ENCODE measurements around the gene ATP10A. TPM values are rescaled to one million over a fixed set of nuclear protein-coding genes. Genes with fewer than 3 reads are reported as not detected.
A peak's percentile ranks its signal among the peaks of the same experiment; 100 is the strongest.

The ATP10A gene
- total RNA-seq, 1 donor from 2014 or later = 0.22 TPM

- DNase-seq (ENCODE audit: low spot score in 2 of 2, unreplicated experiment in 2 of 2) = no peak
- no peak for TF ChIP-seq CTCF (IDR thresholded peaks at IDR 0.05; ENCODE audit: unreplicated experiment)
- no peaks in the 10 kb centered on the region for H3K27me3 Mint-ChIP-seq (ENCODE audit: low read depth)
These were observed 187.1 kb downstream of the ATP10A start for GRCh38 chr15:25676070-25676469.

GRCh38 chr15:25675396-25675795 is 187.7 kb downstream of the ATP10A start:
- Mint-ChIP-seq H3K9me3 (no peaks in the 10 kb centered on the region), H3K27me3 (ENCODE audit: low read depth) (no peaks in the 10 kb centered on the region), H3K4me3 (no peak overlapping the region), H3K36me3 (no peaks in the 10 kb centered on the region), H3K4me1 (peaks cover 17% of the 10 kb centered on the region), H3K27ac (no peak overlapping the region)
- no peak for DNase-seq (ENCODE audit: low spot score in 2 of 2, unreplicated experiment in 2 of 2)
- TF ChIP-seq CTCF (IDR thresholded peaks at IDR 0.05; ENCODE audit: unreplicated experiment) = no peak

More at GRCh38 chr15:25676070-25676469, 187.1 kb downstream of the ATP10A start:
- H3K9me3 Mint-ChIP-seq = no peaks in the 10 kb centered on the region
- peaks cover 10% of the 10 kb centered on the region for H3K4me1 Mint-ChIP-seq
- no peaks in the 10 kb centered on the region for H3K36me3 Mint-ChIP-seq
- no peak overlapping the region for H3K27ac Mint-ChIP-seq
- no peak overlapping the region for H3K4me3 Mint-ChIP-seq

GRCh38 chr15:25674913-25675312 is 188.2 kb downstream of the ATP10A start:
- H3K36me3 Mint-ChIP-seq = no peaks in the 10 kb centered on the region
- H3K27me3 Mint-ChIP-seq (ENCODE audit: low read depth) = no peaks in the 10 kb centered on the region
- TF ChIP-seq CTCF (IDR thresholded peaks at IDR 0.05; ENCODE audit: unreplicated experiment) = no peak
- no peak for DNase-seq (ENCODE audit: low spot score in 2 of 2, unreplicated experiment in 2 of 2)
- H3K9me3 Mint-ChIP-seq = no peaks in the 10 kb centered on the region
- peaks cover 22% of the 10 kb centered on the region for H3K4me1 Mint-ChIP-seq
- H3K4me3 Mint-ChIP-seq = no peak overlapping the region
- H3K27ac Mint-ChIP-seq = no peak overlapping the region

- no peak for DNase-seq (ENCODE audit: low spot score in 2 of 2, unreplicated experiment in 2 of 2)
- no peaks in the 10 kb centered on the region for H3K36me3 Mint-ChIP-seq
- no peak for TF ChIP-seq CTCF (IDR thresholded peaks at IDR 0.05; ENCODE audit: unreplicated experiment)
- no peak overlapping the region for H3K4me3 Mint-ChIP-seq
- peaks cover 2% of the 10 kb centered on the region for H3K27me3 Mint-ChIP-seq (ENCODE audit: low read depth)
- no peak overlapping the region for H3K27ac Mint-ChIP-seq
- H3K4me1 Mint-ChIP-seq = peaks cover 25% of the 10 kb centered on the region
- no peaks in the 10 kb centered on the region for H3K9me3 Mint-ChIP-seq
These were observed 189.2 kb downstream of the ATP10A start for GRCh38 chr15:25673972-25674371.

- Mint-ChIP-seq H3K9me3 (no peaks in the 10 kb centered on the region), H3K27ac (no peak overlapping the region), H3K4me1 (peaks cover 25% of the 10 kb centered on the region), H3K4me3 (no peak overlapping the region), H3K36me3 (no peaks in the 10 kb centered on the region), H3K27me3 (ENCODE audit: low read depth) (peaks cover 2% of the 10 kb centered on the region)
- DNase-seq (ENCODE audit: low spot score in 2 of 2, unreplicated experiment in 2 of 2) = no peak
- no peak for TF ChIP-seq CTCF (IDR thresholded peaks at IDR 0.05; ENCODE audit: unreplicated experiment)
These were observed 189.8 kb downstream of the ATP10A start for GRCh38 chr15:25673351-25673750.

GRCh38 chr15:25671132-25671531 is 192.0 kb downstream of the ATP10A start:
- peaks cover 2% of the 10 kb centered on the region for H3K27me3 Mint-ChIP-seq (ENCODE audit: low read depth)
- peaks cover 25% of the 10 kb centered on the region for H3K4me1 Mint-ChIP-seq
- H3K9me3 Mint-ChIP-seq = no peaks in the 10 kb centered on the region
- no peak for TF ChIP-seq CTCF (IDR thresholded peaks at IDR 0.05; ENCODE audit: unreplicated experiment)
- DNase-seq (ENCODE audit: low spot score in 2 of 2, unreplicated experiment in 2 of 2) = no peak
- no peaks in the 10 kb centered on the region for H3K36me3 Mint-ChIP-seq
- H3K27ac Mint-ChIP-seq = peak overlapping the region; percentile 82
- peak overlapping the region; percentile 62 for H3K4me3 Mint-ChIP-seq

Data from mesothelial cell of epicardium (in vitro differentiated cells).